Lung (tissue), 12 donors: ENCODE results near the gene SCOC. TPM values are rescaled to one million over a fixed set of nuclear protein-coding genes. Genes with fewer than 3 reads are reported as not detected.
A peak's percentile ranks its signal among the peaks of the same experiment; 100 is the strongest.

Source experiments
- ATAC-seq: fragments of 200-7000 bp; cut with Tn5 transposase; one replicate; pipeline ENCODE4 v1.9.1; 2020; ENCODE audit warnings: moderate number of reproducible peaks; ENCODE audit not compliant: insufficient read depth, low FRiP score
- DNase-seq, 3 donors: peaks; one replicate each; pipeline ENCODE4 v3.0.0-alpha.2; 2013 to 2017
- H3K27ac ChIP-seq, 2 donors: one replicate each; pipeline ENCODE4 v1.5.1; 2013; ENCODE audit warnings: mild to moderate bottlenecking in 2 of 2, moderate library complexity in 2 of 2, control low read depth in 1 of 2, inconsistent platforms in 1 of 2, low read depth in 1 of 2, low read length in 1 of 2
- H3K27me3 ChIP-seq, 3 donors: one replicate each; pipeline ENCODE4 v1.5.1; 2013; ENCODE audit warnings: low read length in 2 of 3; ENCODE audit not compliant: control insufficient read depth in 3 of 3, insufficient read depth in 3 of 3
- H3K36me3 ChIP-seq, 4 donors: one replicate each; pipeline ENCODE4 v1.5.1; 2013; ENCODE audit warnings: low read length in 4 of 4, mild to moderate bottlenecking in 1 of 4, moderate library complexity in 1 of 4; ENCODE audit not compliant: control insufficient read depth in 4 of 4, insufficient read depth in 4 of 4
- H3K4me1 ChIP-seq, 5 donors: one replicate each; pipeline ENCODE4 v1.5.1; 2013; ENCODE audit warnings: low read length in 5 of 5, mild to moderate bottlenecking in 2 of 5, moderate library complexity in 1 of 5; ENCODE audit not compliant: control insufficient read depth in 5 of 5, insufficient read depth in 5 of 5
- H3K4me3 ChIP-seq: one replicate; pipeline ENCODE4 v1.5.1; 2013; ENCODE audit warnings: mild to moderate bottlenecking, control low read depth, moderate library complexity
- H3K9ac ChIP-seq, 2 donors: one replicate each; pipeline ENCODE4 v1.5.1; 2013; ENCODE audit warnings: low read length in 2 of 2, control low read depth in 1 of 2; ENCODE audit not compliant: insufficient read depth in 1 of 2
- H3K9me3 ChIP-seq, 4 donors: one replicate each; pipeline ENCODE4 v1.5.1; 2013; ENCODE audit warnings: low read length in 3 of 4, mild to moderate bottlenecking in 1 of 4, moderate library complexity in 1 of 4; ENCODE audit not compliant: control insufficient read depth in 4 of 4, insufficient read depth in 3 of 4
- CTCF ChIP-seq: IDR thresholded peaks from 2 replicates; pipeline ENCODE4 v1.5.1; 2012; ENCODE audit warnings: mild to moderate bottlenecking; ENCODE audit errors: control extremely low read depth, extremely low read depth
- WGBS, 2 donors: extraction: QIAGEN DNeasy Blood & Tissue Kit; methylation state at CpG; one replicate each; pipeline ENCODE4 v1.1.7; 2013; 5-methylcytosine and 5-hydroxymethylcytosine counted together
- polyA plus RNA-seq, 2 donors: library from polyadenylated mRNA; stranded (reverse); fragments of 200-250 nt; gene quantifications; one replicate each; pipeline ENCODE4 v1.2.1, GENCODE V29; 2013
- total RNA-seq, 2 donors: library from RNA; depleted of rRNA in 1 of 2; stranded (reverse); fragments of >200 nt in 1 of 2; gene quantifications; one replicate each; pipeline ENCODE4 v1.2.1, GENCODE V29; 2014 to 2021
- donor health status: control.
- donor health status: control.
- donor health status: Bipolar disorder and iron deficiency.
- donor health status: healthy.
- donor health status: DM: yes; HTN: yes; CAD: no.

SCOC gene
- total and polyA plus RNA-seq, 4 donors = 36.5 to 44.4 (median 38.1) TPM

GRCh38 chr4:140351093-140352075 is 22.1 kb upstream of the SCOC start:
- Histone ChIP-seq H3K9me3 (no peaks in the 10 kb centered on the region), H3K4me3 (no peak overlapping the region), H3K36me3 (no peaks in the 10 kb centered on the region), H3K27ac (no peak overlapping the region), H3K9ac (no peak overlapping the region), H3K27me3 (no peaks in the 10 kb centered on the region), H3K4me1 (no peaks in the 10 kb centered on the region)
- TF ChIP-seq CTCF = no peak
- ATAC-seq = no peak
- no peak for DNase-seq
- 94 to 96% methylated on average over 28 of the region's 28 CpGs for WGBS, 2 donors

- H3K27me3 ChIP-seq = no peaks in the 10 kb centered on the region
- ATAC-seq (no peak), DNase-seq (peak in 2 of 3 donors; percentile 27 to 36)
- no peak overlapping the region for H3K9ac ChIP-seq
- H3K27ac ChIP-seq = no peak overlapping the region
- no peaks in the 10 kb centered on the region for H3K4me1 ChIP-seq
- 53 to 58% methylated on average over 6 of the region's 6 CpGs for WGBS, 2 donors
- no peak for TF ChIP-seq CTCF
- no peak overlapping the region for H3K4me3 ChIP-seq
- no peaks in the 10 kb centered on the region for H3K9me3 ChIP-seq
- H3K36me3 ChIP-seq = no peaks in the 10 kb centered on the region
These were observed 19.7 kb upstream of the SCOC start for GRCh38 chr4:140353786-140354185.

- no peaks in the 10 kb centered on the region for H3K9me3 ChIP-seq
- no peaks in the 10 kb centered on the region for H3K36me3 ChIP-seq
- TF ChIP-seq CTCF = no peak
- no peaks in the 10 kb centered on the region for H3K27me3 ChIP-seq
- H3K4me1 ChIP-seq = no peaks in the 10 kb centered on the region
- no peak overlapping the region for H3K27ac ChIP-seq
- 91 to 92% methylated on average over 1 of the region's 1 CpG for WGBS, 2 donors
- DNase-seq (no peak), ATAC-seq (no peak)
- no peak overlapping the region for H3K4me3 ChIP-seq
- no peak overlapping the region for H3K9ac ChIP-seq
These were observed 18.2 kb upstream of the SCOC start for GRCh38 chr4:140355288-140355687.
